ENCODE data around the gene SSTR3.

SSTR3 gene

GRCh38 chr22:37193629-37194191, 18.6 kb downstream of the SSTR3 start:
- DNase-seq = no peak

- DNase-seq = no peak
Observed at GRCh38 chr22:37192741-37193140, 19.5 kb downstream of the SSTR3 start.

- no peak for DNase-seq
Observed at GRCh38 chr22:37192204-37192603, 20.1 kb downstream of the SSTR3 start.

- no peak for DNase-seq
Observed at GRCh38 chr22:37190262-37190780, 22.0 kb downstream of the SSTR3 start.

- DNase-seq = no peak
Observed at GRCh38 chr22:37188901-37189466, 23.3 kb downstream of the SSTR3 start.

GRCh38 chr22:37187891-37188761, 24.2 kb downstream of the SSTR3 start, which contains the start of gene C1QTNF6:
Gene C1QTNF6 (minus strand): TSS chr22:37188247. CDS start chr22:37188213, 34 bp downstream.
- DNase-seq = peak; percentile 30

GRCh38 chr22:37187552-37187890, 24.8 kb downstream of the SSTR3 start:
- DNase-seq = peak; percentile 53

GRCh38 chr22:37186997-37187522, 25.2 kb downstream of the SSTR3 start:
- no peak for DNase-seq

GRCh38 chr22:37186228-37186996, 25.9 kb downstream of the SSTR3 start:
- peak; percentile 35 for DNase-seq

- no peak for DNase-seq
Observed at GRCh38 chr22:37185646-37186227, 26.5 kb downstream of the SSTR3 start.

GRCh38 chr22:37184816-37185541, 27.3 kb downstream of the SSTR3 start:
- no peak for DNase-seq

- no peak for DNase-seq
Observed at GRCh38 chr22:37184380-37184755, 27.9 kb downstream of the SSTR3 start.

GRCh38 chr22:37183432-37184379, 28.6 kb downstream of the SSTR3 start:
- DNase-seq = no peak

GRCh38 chr22:37182949-37183245, 29.4 kb downstream of the SSTR3 start:
- DNase-seq = no peak

- DNase-seq = no peak
Observed at GRCh38 chr22:37182101-37182948, 30.0 kb downstream of the SSTR3 start.

- DNase-seq = no peak
Observed at GRCh38 chr22:37181681-37182080, 30.6 kb downstream of the SSTR3 start.

- no peak for DNase-seq
Observed at GRCh38 chr22:37180531-37181231, 31.6 kb downstream of the SSTR3 start.

GRCh38 chr22:37179622-37180420, 32.5 kb downstream of the SSTR3 start:
- DNase-seq = no peak
